OCI-LY7 (cell line): Measurements from ENCODE around the gene PRR12. TPM values are rescaled to one million over a fixed set of nuclear protein-coding genes. Genes with fewer than 3 reads are reported as not detected.

ENCODE experiments used
- BruUV-seq: library from RNA; stranded (reverse); fragments of 400-500 nt; replicated peaks from 2 replicates; lab custom pipeline; 2021; lab: Mats Ljungman, UMichigan
- CTCF ChIA-PET: fragments of 300-600 bp; sonication (Branson Sonifier 250); formaldehyde crosslinking; loops from one replicate; lab custom pipeline; 2022; ENCODE audit warnings: antibody characterized with exemption; ENCODE audit not compliant: unreplicated experiment; lab: Charles Lee
- POLR2A ChIA-PET: fragments of 300-600 bp; sonication (Branson Sonifier 250); formaldehyde crosslinking; loops from one replicate; lab custom pipeline; 2022; ENCODE audit warnings: antibody characterized with exemption; lab: Charles Lee
- DNase-seq: peaks from one replicate; pipeline ENCODE4 v3.0.0-alpha.2; 2015; ENCODE audit warnings: low spot score
- H2AFZ ChIP-seq: fragments of 200-600 bp; sonication (generic), shearing (Covaris generic); 2 replicates; pipeline ENCODE4 v1.6.1; 2014; ENCODE audit warnings: mild to moderate bottlenecking, antibody characterized with exemption, low read length, moderate library complexity
- H3K27ac ChIP-seq: fragments of 200-600 bp; sonication (generic); 2 replicates; pipeline ENCODE4 v1.5.1; 2014; ENCODE audit warnings: mixed run types, low read depth, mild to moderate bottlenecking, moderate library complexity, low read length, inconsistent platforms; ENCODE audit not compliant: poor library complexity, severe bottlenecking
- H3K36me3 ChIP-seq: fragments of 200-600 bp; sonication (generic); 2 replicates; pipeline ENCODE4 v1.6.1; 2014; ENCODE audit warnings: mild to moderate bottlenecking, antibody characterized with exemption, low read length, moderate library complexity, mixed read lengths; ENCODE audit not compliant: insufficient read depth
- H3K4me1 ChIP-seq: fragments of 200-600 bp; sonication (generic); 2 replicates; pipeline ENCODE4 v1.5.1; 2014; ENCODE audit warnings: mild to moderate bottlenecking, low read length; ENCODE audit not compliant: insufficient read depth, poor library complexity, severe bottlenecking
- H3K4me2 ChIP-seq: fragments of 200-600 bp; sonication (generic); 2 replicates; pipeline ENCODE4 v1.6.1; 2014; ENCODE audit warnings: mild to moderate bottlenecking, low read length
- H3K4me3 ChIP-seq: fragments of 200-600 bp; sonication (generic); 2 replicates; pipeline ENCODE4 v1.5.1; 2014; ENCODE audit warnings: mild to moderate bottlenecking, low read depth, low read length; ENCODE audit not compliant: poor library complexity, severe bottlenecking
- H3K79me2 ChIP-seq: fragments of 200-600 bp; sonication (generic); 2 replicates; pipeline ENCODE4 v1.6.1; 2016; ENCODE audit warnings: low read depth, mild to moderate bottlenecking, low read length, moderate library complexity, mixed read lengths; ENCODE audit not compliant: insufficient read depth
- H3K9me2 ChIP-seq: fragments of 200-600 bp; sonication (generic); 2 replicates; pipeline ENCODE4 v1.6.1; 2016; ENCODE audit warnings: mild to moderate bottlenecking, low read length, mixed read lengths; ENCODE audit not compliant: insufficient read depth
- H3K9me3 ChIP-seq: fragments of 200-600 bp; sonication (generic); 2 replicates; pipeline ENCODE4 v1.6.1; 2014; ENCODE audit warnings: mild to moderate bottlenecking, mixed run types, low read length, mixed read lengths
- H4K20me1 ChIP-seq: fragments of 200-600 bp; sonication (generic); 2 replicates; pipeline ENCODE4 v1.6.1; 2014; ENCODE audit warnings: mild to moderate bottlenecking, antibody characterized with exemption, low read length, moderate library complexity, mixed read lengths; ENCODE audit not compliant: insufficient read depth
- CTCF ChIP-seq: fragments of 200-600 bp; sonication (generic); conservative IDR thresholded peaks from 2 replicates; pipeline ENCODE4 v1.5.1; 2014; ENCODE audit warnings: mild to moderate bottlenecking, antibody characterized with exemption, low read length, moderate library complexity, mixed read lengths
- EZH2phosphoT487 ChIP-seq: fragments of 200-600 bp; sonication (generic); IDR thresholded peaks from 2 replicates; pipeline ENCODE4 v1.6.1; 2018; ENCODE audit warnings: low read depth, borderline replicate concordance, mild to moderate bottlenecking, mixed run types, antibody characterized with exemption, low read length, moderate library complexity, mixed read lengths
- intact Hi-C: fragments of 100-400 bp; cut with micrococcal nuclease; formaldehyde crosslinking; loops from one replicate; pipeline ENCODE4 v1.10.0; 2022; ENCODE audit not compliant: unreplicated experiment
- total RNA-seq, 2 experiments: library from RNA; depleted of rRNA in 1 of 2; stranded (reverse); fragments of >200 nt in 1 of 2; shearing (Covaris generic) in 1 of 2; gene quantifications; 2 replicates each; pipeline ENCODE4 v1.2.3, GENCODE V29; 2014 to 2022

Gene PRR12
- total RNA-seq, 2 experiments from 2014 or later, result 6.5 to 32.8 TPM

DNA sequence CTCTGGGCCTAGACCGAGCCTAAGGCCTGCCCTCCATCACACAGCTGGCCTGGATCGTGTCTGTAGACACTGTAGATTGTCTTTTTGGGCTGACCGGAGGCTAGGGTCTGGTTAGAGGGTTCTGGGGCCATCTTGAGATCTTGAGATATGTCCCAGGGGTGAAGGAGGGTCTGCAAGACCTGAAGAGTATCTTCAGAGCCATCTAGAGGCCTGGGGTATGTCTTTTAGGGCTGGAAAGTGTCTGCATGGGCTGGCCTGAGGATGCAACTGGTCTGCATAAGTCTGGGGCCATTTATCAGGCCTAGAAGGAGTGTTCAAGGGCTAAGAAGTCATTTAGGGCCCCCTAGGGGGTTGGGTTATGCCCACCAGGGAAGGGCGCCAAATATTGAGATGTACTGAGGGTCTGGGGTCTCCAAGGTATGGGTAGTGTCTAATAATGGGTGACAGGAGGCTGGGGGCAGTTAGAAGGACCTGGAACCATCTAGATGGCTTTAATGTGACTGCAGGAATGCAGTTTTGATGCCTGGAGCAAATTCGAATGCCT, 51.6 kb downstream of the PRR12 start:
- Histone ChIP-seq H3K36me3 (peaks cover 17% of the 10 kb centered on the region; the same call in 1 of the 2 replicates), H3K9me3 (no peaks in the 10 kb centered on the region), H2AFZ (peak overlapping the region; percentile 75; the same call in 1 of the 2 replicates), H3K79me2 (peaks cover 28% of the 10 kb centered on the region), H3K27ac (peak overlapping the region; percentile 73), H3K9me2 (no peaks in the 10 kb centered on the region), H4K20me1 (no peaks in the 10 kb centered on the region; the same call in 1 of the 2 replicates), H3K4me1 (peaks cover 21% of the 10 kb centered on the region), H3K4me2 (peak overlapping the region; percentile 92), H3K4me3 (peak overlapping the region; percentile 93)
- ChIA-PET POLR2A (interaction anchor here (1.1 to 1.9 kb wide), 2 partner anchors 23 to 33 kb away, joined by 4 to 6 read pairs; partner anchors contain the start of genes BCL2L12 and IRF3), CTCF (no interaction called here)
- TF ChIP-seq EZH2phosphoT487 (no peak), CTCF (peak; percentile 52)
- intact Hi-C loops, result no loop called here
- no TSS peak for BruUV-seq
- peak; percentile 57 for DNase-seq

GRCh38 chr19:49643466-49643865, 52.5 kb downstream of the PRR12 start:
- Histone ChIP-seq H3K27ac (no peak overlapping the region), H3K79me2 (peaks cover 28% of the 10 kb centered on the region), H3K4me1 (peaks cover 21% of the 10 kb centered on the region), H3K9me2 (no peaks in the 10 kb centered on the region), H3K36me3 (peaks cover 21% of the 10 kb centered on the region; the same call in 1 of the 2 replicates), H3K4me3 (peak overlapping the region; percentile 93), H3K9me3 (no peaks in the 10 kb centered on the region), H2AFZ (no peak overlapping the region), H3K4me2 (peak overlapping the region; percentile 92), H4K20me1 (no peaks in the 10 kb centered on the region; the same call in 1 of the 2 replicates)
- BruUV-seq, result no TSS peak
- intact Hi-C loops, result no loop called here
- ChIA-PET CTCF (no interaction called here), POLR2A (interaction anchor here (1.9 kb wide), 1 partner anchor 32 kb away, joined by 6 read pairs; no protein-coding TSS in a partner anchor)
- no peak for DNase-seq
- TF ChIP-seq CTCF, result no peak
- no peak for TF ChIP-seq EZH2phosphoT487

DNA sequence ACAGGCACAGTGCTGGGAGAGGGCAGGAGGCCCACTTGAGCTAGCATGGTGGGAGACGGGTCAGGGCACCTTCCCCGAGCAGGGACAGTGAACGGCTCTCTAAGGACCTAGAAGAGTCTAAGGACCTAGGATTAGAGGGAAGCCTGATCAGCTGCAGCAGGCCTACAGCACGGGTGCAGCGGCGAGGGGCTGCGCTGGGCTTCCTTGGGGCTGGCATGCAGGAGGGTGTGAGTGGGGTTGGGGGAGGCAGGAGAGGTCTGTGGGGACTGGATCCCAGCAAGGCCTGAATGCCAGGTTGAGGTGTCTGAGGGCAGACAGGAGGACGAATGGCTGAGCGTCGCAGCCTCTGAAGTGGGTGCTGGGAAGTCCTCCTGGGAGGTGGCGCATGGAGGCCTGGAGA, 54.6 kb downstream of the PRR12 start:
- DNase-seq, result no peak
- ChIA-PET POLR2A (no interaction called here), CTCF (no interaction called here)
- peaks cover 14% of the 10 kb centered on the region for H3K4me1 ChIP-seq
- H3K27ac ChIP-seq, result no peak overlapping the region
- H3K79me2 ChIP-seq, result peaks cover 28% of the 10 kb centered on the region
- no peak overlapping the region for H2AFZ ChIP-seq
- no peaks in the 10 kb centered on the region; the same call in 1 of the 2 replicates for H4K20me1 ChIP-seq
- no peak overlapping the region for H3K4me2 ChIP-seq
- H3K4me3 ChIP-seq, result no peak overlapping the region
- intact Hi-C loops, result no loop called here
- peaks cover 39% of the 10 kb centered on the region; the same call in 1 of the 2 replicates for H3K36me3 ChIP-seq
- H3K9me2 ChIP-seq, result no peaks in the 10 kb centered on the region
- TF ChIP-seq EZH2phosphoT487 (no peak), CTCF (no peak)
- no peaks in the 10 kb centered on the region for H3K9me3 ChIP-seq
- no TSS peak for BruUV-seq
